IMR-90 (cell line): ENCODE results near the gene SEMA6D. TPM values are rescaled to one million over a fixed set of nuclear protein-coding genes. Genes with fewer than 3 reads are reported as not detected.

Source experiments
- ATAC-seq: fragments of 200-7000 bp; cut with Tn5 transposase; 2 replicates; pipeline ENCODE4 v1.9.1; 2020; ENCODE audit warnings: low read depth, mild to moderate bottlenecking, moderate library complexity
- BruUV-seq: library from RNA; stranded (reverse); fragments of 400-500 nt; replicated peaks from 2 replicates; lab custom pipeline; 2021; lab: Mats Ljungman, UMichigan
- CTCF ChIA-PET: fragments of 300-600 bp; formaldehyde crosslinking; extraction: SDS; loops from one replicate; lab custom pipeline; 2021; ENCODE audit warnings: antibody characterized with exemption; lab: Yijun Ruan, JAX
- POLR2A ChIA-PET: fragments of 300-600 bp; sonication (Branson Sonifier 250); formaldehyde crosslinking; loops from one replicate; lab custom pipeline; 2022; ENCODE audit warnings: antibody characterized with exemption; ENCODE audit not compliant: unreplicated experiment; lab: Charles Lee
- DNase-seq: peaks from one replicate; pipeline ENCODE4 v3.0.0; 2013
- H2AFZ ChIP-seq: replicated peaks from 2 replicates; pipeline ENCODE3; 2013; ENCODE audit warnings: low read length, mild to moderate bottlenecking; ENCODE audit not compliant: poor library complexity
- H2AK5ac ChIP-seq: 2 replicates; pipeline ENCODE4 v1.6.1; 2013; ENCODE audit warnings: low read depth, low read length, inconsistent platforms
- H2AK9ac ChIP-seq: replicated peaks from 2 replicates; pipeline ENCODE3; 2013; ENCODE audit warnings: mild to moderate bottlenecking, low read depth, low read length, moderate library complexity; ENCODE audit not compliant: poor library complexity
- H2BK120ac ChIP-seq: 2 replicates; pipeline ENCODE4 v1.6.1; 2013; ENCODE audit warnings: low read depth, low read length, inconsistent platforms
- H2BK15ac ChIP-seq: 3 replicates; pipeline ENCODE4 v1.6.1; 2013; ENCODE audit warnings: low read depth, low read length, inconsistent platforms
- H2BK20ac ChIP-seq: 2 replicates; pipeline ENCODE4 v1.6.1; 2013; ENCODE audit warnings: low read depth, mild to moderate bottlenecking, inconsistent platforms, low read length, moderate library complexity
- H2BK5ac ChIP-seq: 2 replicates; pipeline ENCODE4 v1.6.1; 2013; ENCODE audit warnings: mild to moderate bottlenecking, low read depth, low read length, inconsistent platforms; ENCODE audit not compliant: poor library complexity, severe bottlenecking
- H3K14ac ChIP-seq: replicated peaks from 2 replicates; pipeline ENCODE4 v1.6.1; 2013; ENCODE audit warnings: low read depth, low read length, inconsistent platforms
- H3K18ac ChIP-seq: 2 replicates; pipeline ENCODE4 v1.6.1; 2013; ENCODE audit warnings: low read depth, low read length, control low read depth
- H3K23ac ChIP-seq: 2 replicates; pipeline ENCODE4 v1.6.1; 2013; ENCODE audit warnings: low read depth, low read length, inconsistent platforms
- H3K27ac ChIP-seq: 2 replicates; pipeline ENCODE4 v1.5.1; 2013; ENCODE audit warnings: mild to moderate bottlenecking, control low read depth, low read length; ENCODE audit not compliant: insufficient read depth
- H3K27me3 ChIP-seq: 2 replicates; pipeline ENCODE4 v1.6.1; 2013; ENCODE audit warnings: low read length; ENCODE audit not compliant: control insufficient read depth, insufficient read depth
- H3K36me3 ChIP-seq: 2 replicates; pipeline ENCODE4 v1.6.1; 2013; ENCODE audit warnings: low read length, mixed read lengths; ENCODE audit not compliant: control insufficient read depth, insufficient read depth
- H3K4ac ChIP-seq: 2 replicates; pipeline ENCODE4 v1.6.1; 2013; ENCODE audit warnings: low read depth, low read length, inconsistent platforms
- H3K4me1 ChIP-seq: 2 replicates; pipeline ENCODE4 v1.6.1; 2013; ENCODE audit warnings: low read length, mixed read lengths; ENCODE audit not compliant: control insufficient read depth, insufficient read depth
- H3K4me2 ChIP-seq: 2 replicates; pipeline ENCODE4 v1.6.1; 2013; ENCODE audit warnings: low read depth, mild to moderate bottlenecking, control low read depth, low read length, moderate library complexity
- H3K4me3 ChIP-seq: 2 replicates; pipeline ENCODE4 v1.5.1; 2013; ENCODE audit warnings: low read depth, mild to moderate bottlenecking, control low read depth, low read length, moderate library complexity; ENCODE audit not compliant: insufficient read depth
- H3K56ac ChIP-seq: 2 replicates; pipeline ENCODE4 v1.6.1; 2013; ENCODE audit warnings: low read length, inconsistent platforms; ENCODE audit not compliant: insufficient read depth; ENCODE audit errors: extremely low read depth
- H3K79me1 ChIP-seq, 2 experiments: 2 replicates each; pipeline ENCODE4 v1.6.1; 2013; ENCODE audit warnings: low read length in 2 of 2, inconsistent platforms in 1 of 2, low read depth in 1 of 2
- H3K9ac ChIP-seq: 2 replicates; pipeline ENCODE4 v1.6.1; 2013; ENCODE audit warnings: low read depth, low read length, control low read depth
- H3K9me1 ChIP-seq: 2 replicates; pipeline ENCODE4 v1.6.1; 2013; ENCODE audit warnings: low read length, inconsistent platforms; ENCODE audit not compliant: insufficient read depth
- H3K9me3 ChIP-seq: 2 replicates; pipeline ENCODE4 v1.6.1; 2013; ENCODE audit warnings: low read length; ENCODE audit not compliant: control insufficient read depth, insufficient read depth
- H4K20me1 ChIP-seq: 2 replicates; pipeline ENCODE4 v1.6.1; 2013; ENCODE audit warnings: low read length, inconsistent platforms; ENCODE audit not compliant: insufficient read depth
- H4K5ac ChIP-seq: 2 replicates; pipeline ENCODE4 v1.6.1; 2013; ENCODE audit warnings: mild to moderate bottlenecking, low read depth, low read length, control low read depth
- H4K8ac ChIP-seq, 2 experiments: 2 replicates each; pipeline ENCODE4 v1.6.1; 2013; ENCODE audit warnings: low read depth in 2 of 2, low read length in 2 of 2, control low read depth in 1 of 2, inconsistent platforms in 1 of 2
- H4K91ac ChIP-seq: 2 replicates; pipeline ENCODE4 v1.6.1; 2013; ENCODE audit warnings: low read depth, low read length, inconsistent platforms; ENCODE audit not compliant: insufficient read depth
- BHLHE40 ChIP-seq: fragments of 150-350 bp; IDR thresholded peaks from 2 replicates; pipeline ENCODE4 v1.6.1; 2016; ENCODE audit warnings: mild to moderate bottlenecking, low read depth, low read length
- CHD1 ChIP-seq: IDR thresholded peaks from 2 replicates; pipeline ENCODE4 v1.6.1; 2012; ENCODE audit warnings: low read depth, low read length, improper control_type of control experiment
- ELK1 ChIP-seq: fragments of 150-350 bp; IDR thresholded peaks from 2 replicates; pipeline ENCODE4 v1.6.1; 2016; ENCODE audit warnings: low read depth, mild to moderate bottlenecking, low read length, moderate library complexity, borderline replicate concordance
- FOS ChIP-seq: fragments of 150-350 bp; IDR thresholded peaks from 2 replicates; pipeline ENCODE4 v1.6.1; 2016; ENCODE audit warnings: low read depth, low read length
- MAFK ChIP-seq: IDR thresholded peaks from 2 replicates; pipeline ENCODE4 v1.6.1; 2012; ENCODE audit warnings: low read depth, low read length, improper control_type of control experiment
- MXI1 ChIP-seq: IDR thresholded peaks from 2 replicates; pipeline ENCODE4 v1.6.1; 2012; ENCODE audit warnings: low read depth, mild to moderate bottlenecking, low read length, moderate library complexity, borderline replicate concordance
- NFE2L2 ChIP-seq: fragments of 150-350 bp; IDR thresholded peaks from 2 replicates; pipeline ENCODE4 v1.6.1; 2016; ENCODE audit warnings: low read depth, mild to moderate bottlenecking, low read length
- POLR2A ChIP-seq: IDR thresholded peaks from 2 replicates; pipeline ENCODE4 v1.6.1; 2012; ENCODE audit warnings: mild to moderate bottlenecking, low read depth, low read length
- RAD21 ChIP-seq: IDR thresholded peaks from 2 replicates; pipeline ENCODE4 v1.6.1; 2012; ENCODE audit warnings: low read length, improper control_type of control experiment
- RCOR1 ChIP-seq: IDR thresholded peaks from 2 replicates; pipeline ENCODE4 v1.6.1; 2012; ENCODE audit warnings: mild to moderate bottlenecking, low read length, improper control_type of control experiment; ENCODE audit not compliant: insufficient replicate concordance
- WGBS, 2 experiments: methylation state at CpG; one replicate each; pipeline versions ENCODE4 v1.1.5 to v1.1.7; 2013; ENCODE audit warnings: missing lambda C conversion rate in 2 of 2; ENCODE audit not compliant: insufficient read length in 1 of 2; ENCODE audit errors: extremely low coverage in 2 of 2; 5-methylcytosine and 5-hydroxymethylcytosine counted together
- dilution Hi-C: fragments of 300-500 bp; cut with HindIII; formaldehyde crosslinking; loops from one replicate; pipeline ENCODE4 v1.14.3; 2018; ENCODE audit warnings: low sequenced_read_pairs; ENCODE audit not compliant: unreplicated experiment
- in situ Hi-C: fragments of 300-500 bp; cut with MboI; formaldehyde crosslinking; loops from 3 replicates; pipeline ENCODE4 v1.14.3; 2019; ENCODE audit warnings: low sequenced_read_pairs, inconsistent platforms, mixed read lengths
- intact Hi-C: fragments of 100-400 bp; cut with micrococcal nuclease; formaldehyde crosslinking; loops from 2 replicates; pipeline ENCODE4 v1.10.0; 2022
- polyA plus RNA-seq, 3 experiments: library from polyadenylated mRNA; depleted of rRNA; stranded (reverse); fragments of >200 nt; gene quantifications; 2 replicates each; pipeline ENCODE4 v1.2.3, GENCODE V29; 2012; ENCODE audit warnings: low replicate concordance in 1 of 3
- total RNA-seq: library from RNA; depleted of rRNA; stranded (reverse); fragments of >200 nt; gene quantifications from 2 replicates; pipeline ENCODE4 v1.2.3, GENCODE V29; 2012
- TF ChIP-seq, protein P1 (sequence below): fragments of 150-350 bp; IDR thresholded peaks from 2 replicates; pipeline ENCODE4 v1.6.1; 2017; ENCODE audit warnings: mild to moderate bottlenecking, antibody characterized with exemption, low read length, low read depth
- TF ChIP-seq, protein P2 (sequence below): conservative IDR thresholded peaks from 2 replicates; pipeline ENCODE4 v1.5.1; 2012; ENCODE audit warnings: mild to moderate bottlenecking, low read depth, low read length, improper control_type of control experiment

Gene SEMA6D
- total and polyA plus RNA-seq, 2 of the 4 experiments (the other 2 are of a cell fraction): 12.6 to 17.4 TPM

- no peaks in the 10 kb centered on the region for H3K9me1 ChIP-seq
- no peak overlapping the region for H3K9ac ChIP-seq
- WGBS, 2 experiments: no CpG with 5 or more reads among the region's 2 CpGs
- H3K4me3 ChIP-seq: no peak overlapping the region
- no peaks in the 10 kb centered on the region for H4K20me1 ChIP-seq
- H3K27me3 ChIP-seq: no peaks in the 10 kb centered on the region; the same call in 1 of the 2 replicates
- no peak overlapping the region for H4K8ac ChIP-seq
- H4K5ac ChIP-seq: no peak overlapping the region
- H3K9me3 ChIP-seq: no peaks in the 10 kb centered on the region
- H3K27ac ChIP-seq: no peak overlapping the region
- H3K36me3 ChIP-seq: no peaks in the 10 kb centered on the region
- no peaks in the 10 kb centered on the region for H3K4me1 ChIP-seq
- H2BK120ac ChIP-seq: no peak overlapping the region
- POLR2A ChIA-PET: no interaction called here
- dilution Hi-C loops: no loop called here
- DNase-seq (no peak), ATAC-seq (no peak)
- in situ Hi-C loops: no loop called here
- no peak overlapping the region for H3K56ac ChIP-seq
- no TSS peak for BruUV-seq
- no peak overlapping the region for H3K4me2 ChIP-seq
- intact Hi-C loops: no loop called here
- no peak overlapping the region for H2AFZ ChIP-seq
- no peaks in the 10 kb centered on the region for H3K79me1 ChIP-seq
- H4K91ac ChIP-seq: no peak overlapping the region
- H3K23ac ChIP-seq: no peak overlapping the region
- TF ChIP-seq POLR2A: no peak
- TF ChIP-seq BHLHE40: no peak
- TF ChIP-seq MXI1: no peak
- TF ChIP-seq RAD21: no peak
- no peak for TF ChIP-seq MAFK
- TF ChIP-seq RCOR1: no peak
- TF ChIP-seq NFE2L2: no peak
- no peak for TF ChIP-seq CHD1
- TF ChIP-seq, protein P1, sequence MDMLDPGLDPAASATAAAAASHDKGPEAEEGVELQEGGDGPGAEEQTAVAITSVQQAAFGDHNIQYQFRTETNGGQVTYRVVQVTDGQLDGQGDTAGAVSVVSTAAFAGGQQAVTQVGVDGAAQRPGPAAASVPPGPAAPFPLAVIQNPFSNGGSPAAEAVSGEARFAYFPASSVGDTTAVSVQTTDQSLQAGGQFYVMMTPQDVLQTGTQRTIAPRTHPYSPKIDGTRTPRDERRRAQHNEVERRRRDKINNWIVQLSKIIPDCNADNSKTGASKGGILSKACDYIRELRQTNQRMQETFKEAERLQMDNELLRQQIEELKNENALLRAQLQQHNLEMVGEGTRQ: no peak
- no peak for TF ChIP-seq ELK1
- TF ChIP-seq, protein P2, sequence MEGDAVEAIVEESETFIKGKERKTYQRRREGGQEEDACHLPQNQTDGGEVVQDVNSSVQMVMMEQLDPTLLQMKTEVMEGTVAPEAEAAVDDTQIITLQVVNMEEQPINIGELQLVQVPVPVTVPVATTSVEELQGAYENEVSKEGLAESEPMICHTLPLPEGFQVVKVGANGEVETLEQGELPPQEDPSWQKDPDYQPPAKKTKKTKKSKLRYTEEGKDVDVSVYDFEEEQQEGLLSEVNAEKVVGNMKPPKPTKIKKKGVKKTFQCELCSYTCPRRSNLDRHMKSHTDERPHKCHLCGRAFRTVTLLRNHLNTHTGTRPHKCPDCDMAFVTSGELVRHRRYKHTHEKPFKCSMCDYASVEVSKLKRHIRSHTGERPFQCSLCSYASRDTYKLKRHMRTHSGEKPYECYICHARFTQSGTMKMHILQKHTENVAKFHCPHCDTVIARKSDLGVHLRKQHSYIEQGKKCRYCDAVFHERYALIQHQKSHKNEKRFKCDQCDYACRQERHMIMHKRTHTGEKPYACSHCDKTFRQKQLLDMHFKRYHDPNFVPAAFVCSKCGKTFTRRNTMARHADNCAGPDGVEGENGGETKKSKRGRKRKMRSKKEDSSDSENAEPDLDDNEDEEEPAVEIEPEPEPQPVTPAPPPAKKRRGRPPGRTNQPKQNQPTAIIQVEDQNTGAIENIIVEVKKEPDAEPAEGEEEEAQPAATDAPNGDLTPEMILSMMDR: no peak
- TF ChIP-seq FOS: no peak
- no peak overlapping the region for H2BK15ac ChIP-seq
- no peak overlapping the region for H2AK9ac ChIP-seq
- no peak overlapping the region for H2AK5ac ChIP-seq
- H3K14ac ChIP-seq: no peak overlapping the region
- H3K4ac ChIP-seq: no peak overlapping the region
- no peak overlapping the region for H2BK5ac ChIP-seq
- CTCF ChIA-PET: no interaction called here
- H2BK20ac ChIP-seq: no peak overlapping the region
- H3K18ac ChIP-seq: no peak overlapping the region
These were observed 86.5 kb downstream of the SEMA6D start for GRCh38 chr15:47803767-47804166.
